ENCODE data around the gene LRP2. TPM values are rescaled to one million over a fixed set of nuclear protein-coding genes. Genes with fewer than 3 reads are reported as not detected.

Gene LRP2
- total and polyA plus RNA-seq, 2 of the 4 experiments (the other 2 are of a cell fraction), result not detected

- Histone ChIP-seq H2BK20ac (ENCODE audit: low read depth, low read length) (no peak overlapping the region), H3K79me1 (ENCODE audit: low read depth in 1 of 2, low read length in 2 of 2) (no peaks in the 10 kb centered on the region), H3K36me3 (ENCODE audit: control insufficient read depth, insufficient read depth, low read length) (no peaks in the 10 kb centered on the region), H2BK5ac (ENCODE audit: low read depth, low read length, poor library complexity, severe bottlenecking) (no peak overlapping the region), H3K4me1 (ENCODE audit: control insufficient read depth, insufficient read depth, low read length) (no peaks in the 10 kb centered on the region), H3K4ac (ENCODE audit: low read depth, low read length) (no peak overlapping the region), H3K23ac (ENCODE audit: low read depth, low read length) (no peak overlapping the region), H3K4me2 (ENCODE audit: low read depth, low read length) (no peak overlapping the region), H2AK5ac (ENCODE audit: low read depth, low read length) (no peak overlapping the region), H3K27me3 (ENCODE audit: control insufficient read depth, insufficient read depth, low read length) (no peaks in the 10 kb centered on the region), H2AFZ (replicated peaks; ENCODE audit: low read length, poor library complexity) (no peak overlapping the region), H2BK120ac (ENCODE audit: low read depth, low read length) (no peak overlapping the region), H3K9ac (ENCODE audit: low read depth, low read length) (no peak overlapping the region), H4K8ac (ENCODE audit: low read depth in 2 of 2, low read length in 2 of 2) (no peak overlapping the region), H2AK9ac (replicated peaks; ENCODE audit: low read depth, low read length, poor library complexity) (no peak overlapping the region), H3K27ac (ENCODE audit: insufficient read depth, low read length) (no peak overlapping the region), H2BK15ac (ENCODE audit: low read depth, low read length) (no peak overlapping the region), H4K5ac (ENCODE audit: low read depth, low read length) (no peak overlapping the region), H3K56ac (ENCODE audit: extremely low read depth, insufficient read depth, low read length) (no peak overlapping the region), H3K18ac (ENCODE audit: low read depth, low read length) (no peak overlapping the region), H3K9me3 (ENCODE audit: control insufficient read depth, insufficient read depth, low read length) (0 out of 2 replicates have a peak, but pooled peaks cover 4% of the 10 kb centered on the region), H4K91ac (ENCODE audit: insufficient read depth, low read depth, low read length) (no peak overlapping the region), H3K4me3 (ENCODE audit: insufficient read depth, low read depth, low read length) (no peak overlapping the region), H3K14ac (replicated peaks; ENCODE audit: low read depth, low read length) (no peak overlapping the region), H3K9me1 (ENCODE audit: insufficient read depth, low read length) (no peaks in the 10 kb centered on the region), H4K20me1 (ENCODE audit: insufficient read depth, low read length) (no peaks in the 10 kb centered on the region)
- CTCF ChIA-PET, result no interaction called here
- POLR2A ChIA-PET (ENCODE audit: unreplicated experiment), result no interaction called here
- ATAC-seq (ENCODE audit: low read depth), result no peak
- TF ChIP-seq RAD21 (IDR thresholded peaks at IDR 0.05; ENCODE audit: low read length) (no peak), SMC3 (IDR thresholded peaks at IDR 0.05; ENCODE audit: low read depth, low read length) (no peak), RFX5 (IDR thresholded peaks at IDR 0.05; ENCODE audit: low read depth, low read length) (no peak), CEBPB (IDR thresholded peaks at IDR 0.05; ENCODE audit: low read depth, low read length) (no peak), NFE2L2 (IDR thresholded peaks at IDR 0.05; ENCODE audit: low read depth, low read length) (no peak), RCOR1 (IDR thresholded peaks at IDR 0.05; ENCODE audit: insufficient replicate concordance, low read length) (no peak), BHLHE40 (IDR thresholded peaks at IDR 0.05; ENCODE audit: low read depth, low read length) (no peak), CHD1 (IDR thresholded peaks at IDR 0.05; ENCODE audit: low read depth, low read length) (no peak), MAFK (IDR thresholded peaks at IDR 0.05; ENCODE audit: low read depth, low read length) (no peak)
- TF ChIP-seq, protein P1, sequence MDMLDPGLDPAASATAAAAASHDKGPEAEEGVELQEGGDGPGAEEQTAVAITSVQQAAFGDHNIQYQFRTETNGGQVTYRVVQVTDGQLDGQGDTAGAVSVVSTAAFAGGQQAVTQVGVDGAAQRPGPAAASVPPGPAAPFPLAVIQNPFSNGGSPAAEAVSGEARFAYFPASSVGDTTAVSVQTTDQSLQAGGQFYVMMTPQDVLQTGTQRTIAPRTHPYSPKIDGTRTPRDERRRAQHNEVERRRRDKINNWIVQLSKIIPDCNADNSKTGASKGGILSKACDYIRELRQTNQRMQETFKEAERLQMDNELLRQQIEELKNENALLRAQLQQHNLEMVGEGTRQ (IDR thresholded peaks at IDR 0.05; ENCODE audit: low read depth, low read length), result no peak
- intact Hi-C loops (cut with micrococcal nuclease), result no loop called here
- WGBS, 2 experiments (ENCODE audit: extremely low coverage in 2 of 2, insufficient read length in 1 of 2), result no CpG with 5 or more reads among the region's 3 CpGs
- DNase-seq, result no peak
- no TSS peak for BruUV-seq (replicated peaks)
- in situ Hi-C loops (cut with MboI; ENCODE audit: low sequenced_read_pairs), result no loop called here
- dilution Hi-C loops (cut with HindIII; ENCODE audit: low sequenced_read_pairs, unreplicated experiment), result no loop called here
Observed at GRCh38 chr2:169189132-169189531, 173.2 kb downstream of the LRP2 start.
